ENCODE measurements around the gene BLOC1S4.
"Not testable (repeated sequence)": the region's sequence is repeated elsewhere in the genome, so short reads cannot be mapped to it uniquely, and the experiment has no call there.

The BLOC1S4 gene

DNA sequence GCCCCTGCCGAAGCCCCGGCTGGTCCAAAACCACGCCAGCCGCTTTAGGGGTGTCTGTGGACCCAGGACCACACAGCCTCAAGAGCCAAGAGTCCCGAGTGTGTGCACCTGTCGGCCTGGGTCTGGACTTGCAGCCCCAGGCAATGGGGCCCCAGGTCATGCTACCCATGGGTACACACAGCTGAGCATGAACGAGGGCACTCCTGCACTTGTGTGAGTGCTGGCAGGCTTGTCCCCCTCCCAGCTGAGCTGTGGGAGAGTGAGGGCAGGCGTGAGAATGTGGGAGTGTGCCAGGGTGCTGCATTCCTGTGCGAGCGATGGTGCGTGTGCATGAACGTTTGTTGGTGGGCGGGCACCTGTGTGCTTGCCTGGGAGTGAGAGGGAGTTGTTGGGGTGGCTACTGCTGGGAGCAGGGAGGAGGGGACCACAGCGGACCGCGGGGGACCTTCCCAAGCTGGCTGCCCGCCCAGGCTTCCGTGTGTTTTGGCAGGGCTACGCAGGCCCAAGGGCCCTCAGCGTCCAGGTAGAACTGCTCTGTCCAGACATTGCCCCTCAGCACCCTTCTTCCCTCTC, 30.8 kb downstream of the BLOC1S4 start:
- no peak for DNase-seq

DNA sequence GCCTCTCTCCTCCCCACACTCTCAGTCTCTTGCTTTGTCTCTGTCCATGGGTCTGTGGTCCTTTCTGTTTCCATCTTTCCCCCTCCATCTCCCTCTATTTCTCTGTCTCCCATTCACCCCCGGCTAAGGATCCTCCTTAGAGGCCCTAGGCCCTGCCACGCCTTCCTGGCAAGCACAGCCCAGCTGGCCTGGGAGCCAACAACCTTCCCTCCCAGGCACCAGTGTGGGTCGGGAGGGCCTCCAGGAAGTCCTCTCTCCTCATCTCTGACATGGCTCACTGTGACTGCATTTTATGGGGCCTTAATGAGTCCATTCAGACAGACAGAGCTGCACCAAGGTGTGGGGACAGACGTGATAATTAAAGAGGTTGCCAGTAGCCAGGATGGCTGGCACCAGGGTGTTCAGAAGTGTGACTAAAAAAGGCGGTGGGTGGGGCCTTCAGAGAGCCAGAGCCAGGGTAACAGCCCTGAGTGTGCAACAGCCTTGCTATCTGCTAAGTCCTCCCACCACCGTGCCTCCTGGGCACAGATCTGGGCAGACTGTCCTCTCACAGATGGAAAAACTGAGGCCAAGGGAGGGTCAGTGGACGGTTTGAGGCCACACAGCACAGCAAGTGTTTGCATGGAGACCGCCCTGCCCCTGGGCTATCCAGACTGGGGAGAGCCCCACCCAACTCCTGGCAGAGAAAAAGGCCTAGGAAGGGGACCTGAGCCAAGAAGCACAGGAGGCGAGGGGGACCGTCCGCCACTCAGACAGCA, 31.5 kb downstream of the BLOC1S4 start:
- no peak for DNase-seq

DNA sequence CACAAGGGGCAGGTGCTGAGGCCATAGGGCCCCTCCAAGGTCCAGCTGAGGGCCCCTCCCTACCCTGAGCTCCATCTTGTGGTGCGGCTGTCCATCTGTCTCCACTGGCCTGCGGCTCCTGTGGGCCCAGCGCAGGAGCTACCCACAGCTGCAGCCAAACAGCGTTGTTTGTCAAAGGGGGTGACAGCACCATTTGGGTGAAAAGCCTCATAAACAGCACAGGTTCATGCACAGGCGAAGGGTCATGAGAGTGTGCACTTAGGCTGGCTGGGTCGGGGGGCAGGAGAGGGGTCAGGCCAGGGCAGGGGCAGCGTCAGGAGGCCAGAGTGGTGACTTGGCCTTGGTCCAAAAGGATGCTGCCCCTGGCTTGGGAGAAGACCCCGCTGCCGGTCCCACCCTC, 32.3 kb downstream of the BLOC1S4 start:
- no peak for DNase-seq

DNA sequence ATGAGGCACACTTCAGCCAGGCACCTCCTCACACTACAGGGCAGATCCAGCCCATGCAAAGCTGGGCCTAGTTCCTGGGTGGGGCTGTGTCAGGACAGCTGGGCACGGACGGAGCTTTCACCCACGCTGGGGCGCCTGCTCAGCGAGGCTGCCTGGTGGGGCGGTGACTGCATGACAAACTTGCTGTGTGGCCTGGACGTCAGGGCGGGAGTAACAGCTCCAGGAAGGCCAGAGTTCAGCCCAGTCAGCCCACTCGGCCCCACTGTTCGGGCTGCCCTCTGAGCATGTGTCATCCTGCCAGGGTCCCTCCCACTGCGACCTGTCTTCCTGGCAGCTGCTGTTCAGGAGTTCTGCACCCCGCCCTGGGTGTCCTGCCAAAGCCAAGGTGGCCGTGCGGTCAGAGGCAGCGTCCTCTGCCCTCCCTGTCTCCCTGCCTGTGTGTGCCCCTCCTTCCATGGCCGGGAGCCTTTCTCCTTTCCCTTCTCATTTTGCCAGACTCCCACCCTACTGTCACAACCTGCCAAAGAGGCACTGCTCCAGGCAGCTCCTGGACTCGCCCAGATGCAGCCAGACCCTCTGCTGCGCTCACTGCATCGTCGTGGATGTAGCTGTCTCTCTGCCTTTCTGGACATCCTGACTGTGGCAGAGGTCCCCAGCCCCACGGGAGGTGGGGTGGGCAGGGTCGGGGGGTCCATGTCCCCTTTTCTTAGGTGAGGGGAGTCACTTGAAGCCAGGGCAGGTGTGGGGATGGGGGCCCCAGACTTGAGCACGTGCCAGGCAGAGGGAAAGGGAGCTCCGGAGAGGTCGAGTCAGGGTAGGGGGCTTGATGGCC, 33.6 kb downstream of the BLOC1S4 start:
- DNase-seq = no peak

DNA sequence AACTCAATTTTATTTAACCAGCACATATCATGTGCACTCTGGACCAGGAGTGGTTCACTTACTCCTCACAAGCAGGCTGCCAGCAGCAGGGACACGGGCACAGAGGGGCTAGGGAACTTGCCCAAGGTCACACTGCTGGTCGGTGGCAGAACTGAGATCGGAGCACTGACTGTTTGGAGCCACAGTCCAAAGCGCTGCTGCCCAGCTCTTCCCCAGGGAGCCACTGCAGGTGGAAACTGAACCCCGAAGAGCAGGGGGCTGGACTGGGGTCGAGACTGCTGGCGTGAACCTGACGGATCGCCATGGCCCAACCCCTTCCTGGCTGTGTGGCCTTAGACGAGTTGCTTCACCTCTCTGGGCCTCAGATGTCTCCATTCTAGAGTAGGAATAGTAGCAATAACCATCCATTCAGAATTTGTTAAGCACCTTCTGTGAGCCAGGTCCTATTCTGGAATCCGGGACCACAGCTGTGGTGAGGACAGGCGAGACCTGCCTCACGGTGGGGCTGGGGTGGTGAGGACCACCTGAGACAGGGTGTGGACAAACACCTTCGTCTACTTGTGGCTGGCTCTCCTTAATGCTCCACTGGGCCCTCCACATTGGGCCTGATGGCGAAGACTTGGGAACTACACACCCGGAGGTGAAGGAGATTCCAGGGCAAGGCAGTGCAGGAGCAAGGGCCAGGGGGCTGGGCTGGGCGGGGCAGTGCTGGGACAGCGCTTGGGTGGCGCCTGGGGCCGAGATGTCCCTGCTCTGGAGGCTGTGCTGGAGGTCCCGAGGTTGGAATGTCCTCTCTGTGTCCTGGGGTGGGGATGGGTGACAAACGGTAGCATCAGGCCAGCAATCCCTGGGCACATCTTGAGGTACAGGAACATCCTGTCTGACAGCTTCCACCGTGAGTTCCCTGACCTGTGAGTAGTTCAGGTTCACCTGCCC, 34.6 kb downstream of the BLOC1S4 start:
- DNase-seq = no peak

DNA sequence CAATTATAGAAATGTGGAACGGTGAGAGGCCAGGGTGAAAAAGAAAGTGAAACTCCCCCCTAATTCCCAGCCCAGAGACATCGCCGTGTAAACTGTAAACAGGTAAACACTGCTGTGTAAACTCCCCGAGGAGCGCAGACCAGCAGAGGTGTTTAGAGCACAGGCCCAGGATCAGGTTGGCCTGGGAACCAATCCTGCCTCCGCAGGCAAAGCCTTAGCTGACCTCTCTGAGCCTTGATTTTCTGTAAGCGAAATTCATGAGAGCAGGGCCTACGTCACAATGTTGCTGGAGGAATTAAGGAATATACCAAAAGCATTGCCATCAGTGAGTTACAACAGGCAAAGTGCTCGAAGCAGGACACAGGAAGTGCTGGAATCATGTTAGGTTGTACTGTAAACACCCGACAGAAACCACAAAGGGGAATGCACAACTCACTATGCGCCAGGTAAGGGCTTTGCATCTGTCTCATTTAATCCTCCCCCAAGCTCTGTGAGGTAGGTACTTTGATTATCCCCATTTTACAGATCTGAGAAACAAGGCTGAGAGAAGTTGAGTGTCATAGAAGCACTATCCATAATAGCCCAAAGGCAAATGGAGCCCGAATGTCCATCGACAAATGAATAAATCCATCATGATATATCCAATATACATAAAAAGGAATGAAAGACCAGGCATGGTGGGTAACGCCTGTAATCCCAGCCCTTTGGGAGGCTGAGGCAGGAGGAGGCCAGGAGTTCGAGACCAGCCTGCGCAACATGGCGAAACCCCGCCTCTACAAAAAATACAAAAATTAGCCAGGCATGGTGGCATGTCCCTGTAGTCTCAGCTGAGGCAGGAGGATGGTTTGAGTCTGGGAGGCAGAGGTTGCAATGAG, 35.9 kb downstream of the BLOC1S4 start:
- no peak for DNase-seq

DNA sequence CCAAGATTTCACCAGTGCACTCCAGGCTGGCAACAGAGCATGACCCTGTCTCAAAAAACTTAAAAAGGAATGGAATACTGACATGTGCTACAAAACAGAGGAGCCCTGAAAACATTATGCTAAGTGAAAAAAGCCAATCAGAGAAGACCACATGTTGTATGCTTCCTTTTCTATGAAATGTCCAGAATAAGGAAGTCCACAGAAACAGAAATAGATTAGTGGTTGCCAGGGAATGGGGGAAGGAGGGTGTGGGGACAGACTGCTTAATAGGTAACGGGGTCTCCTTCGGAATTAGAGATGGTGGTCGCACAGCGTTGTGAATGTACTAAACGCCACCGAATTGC, 36.5 kb downstream of the BLOC1S4 start:
- no peak for DNase-seq

DNA sequence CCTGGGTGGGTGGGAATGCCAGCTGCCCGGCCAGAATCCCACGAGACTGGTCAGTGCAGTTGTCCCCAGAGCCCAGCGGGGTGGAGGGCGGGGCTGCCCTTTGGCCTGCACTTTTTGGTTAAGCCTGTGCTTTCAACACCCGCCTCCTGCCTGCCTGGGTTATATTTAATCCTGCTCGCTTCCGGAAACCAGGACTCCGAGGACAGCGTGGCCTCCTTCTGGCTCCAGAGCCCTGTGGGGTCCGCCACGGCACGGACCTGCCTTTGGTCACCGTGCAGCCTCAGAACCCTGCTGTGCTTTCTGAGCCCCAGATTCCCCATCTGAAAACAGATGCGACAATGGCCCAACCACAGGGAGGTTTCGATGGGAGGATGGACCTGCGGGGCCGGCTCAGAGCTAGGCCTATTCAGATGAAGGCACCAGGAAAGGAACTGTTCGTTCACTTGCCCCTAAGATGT, 37.2 kb downstream of the BLOC1S4 start:
- no peak for DNase-seq

DNA sequence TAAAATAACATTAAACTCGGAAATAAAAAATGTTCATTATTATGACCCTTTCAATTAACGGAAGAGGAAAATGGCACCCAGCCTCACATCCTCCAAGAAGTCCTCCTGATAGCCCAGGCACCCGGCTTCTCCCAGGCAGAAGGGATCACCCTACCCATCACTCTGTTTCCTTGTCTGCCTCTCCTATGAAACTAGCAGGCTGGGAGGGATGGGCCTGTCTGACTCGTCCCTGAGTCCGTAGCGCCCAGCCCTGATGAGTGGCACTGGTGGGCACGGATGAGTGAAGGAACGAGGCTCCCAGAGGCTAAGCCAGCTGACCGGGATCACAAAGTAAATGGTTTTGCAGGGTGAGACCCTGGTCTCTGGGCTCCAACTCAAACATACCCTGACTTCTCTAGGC, 37.9 kb downstream of the BLOC1S4 start:
- no peak for DNase-seq

DNA sequence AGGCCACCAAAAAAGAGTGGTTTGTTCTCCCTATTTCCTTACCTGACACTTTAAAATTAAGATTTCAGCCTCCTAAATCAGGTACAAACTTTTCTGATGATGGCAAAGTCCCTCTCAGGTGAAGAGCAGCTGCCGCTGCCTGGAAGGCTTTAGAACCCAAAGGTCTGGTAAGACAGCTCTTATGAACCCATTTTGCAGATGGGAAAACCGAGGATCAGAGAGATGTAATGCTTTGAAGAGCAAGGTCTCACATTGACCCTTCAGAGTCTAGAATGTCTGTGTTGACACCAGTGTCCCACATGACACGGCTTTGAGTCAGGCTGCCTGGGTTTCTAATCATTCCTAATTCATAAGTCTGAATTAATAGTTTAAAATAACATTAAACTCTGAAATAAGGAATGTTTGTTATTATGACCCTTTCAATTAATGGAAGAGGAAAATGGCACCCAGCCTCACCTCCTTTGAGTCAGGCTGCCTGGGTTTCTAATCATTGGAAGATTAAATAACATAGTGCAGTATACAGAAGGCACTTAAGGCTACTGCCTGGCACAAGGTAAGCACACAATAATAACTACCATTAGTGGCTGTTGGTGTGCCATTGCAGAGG, 38.6 kb downstream of the BLOC1S4 start:
- DNase-seq = no peak

DNA sequence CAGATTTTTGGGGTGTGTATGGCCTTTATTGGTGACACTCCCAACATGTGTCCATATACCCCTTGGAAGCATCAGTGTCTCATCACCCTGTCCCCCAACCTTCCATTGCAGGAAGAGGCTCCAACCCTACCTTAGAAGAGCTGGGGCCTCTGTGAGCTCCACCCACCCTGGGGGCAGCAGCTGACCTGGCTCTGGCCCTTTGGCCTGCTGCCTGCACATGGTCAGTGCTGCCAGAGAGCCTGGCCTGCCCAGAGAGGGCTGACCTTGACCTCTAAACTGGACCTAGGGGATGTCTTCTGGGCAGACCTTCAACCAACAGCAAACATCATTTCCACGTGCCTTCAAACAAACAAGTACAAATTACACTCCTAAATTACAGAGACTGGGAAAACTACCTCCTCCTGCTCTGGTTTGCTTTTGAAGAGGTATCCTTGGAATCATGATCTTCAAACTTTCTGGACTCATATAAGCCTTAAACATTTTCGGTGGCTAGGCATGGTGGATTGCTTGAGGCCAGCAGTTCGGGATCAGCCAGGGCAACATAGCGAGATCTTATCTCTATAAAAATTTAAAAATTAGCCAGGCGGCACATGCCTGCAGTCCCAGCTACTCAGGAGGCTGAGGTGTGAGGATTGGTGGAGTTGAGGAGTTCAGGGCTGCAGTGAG, 39.2 kb downstream of the BLOC1S4 start:
- no peak for DNase-seq

DNA sequence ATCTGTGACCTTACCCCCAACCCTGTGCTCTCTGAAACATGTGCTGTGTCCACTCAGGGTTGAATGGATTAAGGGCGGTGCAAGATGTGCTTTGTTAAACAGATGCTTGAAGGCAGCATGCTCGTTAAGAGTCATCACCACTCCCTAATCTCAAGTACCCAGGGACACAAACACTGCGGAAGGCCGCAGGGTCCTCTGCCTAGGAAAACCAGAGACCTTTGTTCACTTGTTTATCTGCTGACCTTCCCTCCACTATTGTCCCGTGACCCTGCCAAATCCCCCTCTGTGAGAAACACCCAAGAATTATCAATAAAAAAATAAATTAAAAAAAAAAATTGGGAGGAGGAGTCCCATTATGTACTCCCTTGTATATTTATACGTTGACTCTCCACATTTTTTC, 40.4 kb downstream of the BLOC1S4 start:
- not testable (repeated sequence) for DNase-seq

DNA sequence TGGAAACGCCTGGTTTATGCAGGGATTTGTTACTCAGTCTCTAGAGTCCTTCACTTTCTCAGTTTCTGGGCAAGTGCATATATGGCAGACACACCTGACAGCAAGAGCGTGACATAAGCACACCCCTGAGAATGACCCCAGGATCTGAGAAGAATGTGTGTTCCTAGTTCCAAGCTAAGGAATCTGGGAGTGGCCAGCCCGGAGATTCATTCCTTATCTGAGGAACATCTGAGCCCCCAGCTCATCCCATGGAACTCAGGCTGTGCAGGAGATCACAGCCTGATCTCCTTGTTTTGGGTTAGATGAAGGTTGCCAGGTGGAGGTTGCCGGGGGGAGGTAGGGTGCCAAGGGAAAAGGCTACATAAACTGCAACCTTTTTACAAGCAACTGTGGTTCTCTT, 42.8 kb downstream of the BLOC1S4 start:
- no peak for DNase-seq

DNA sequence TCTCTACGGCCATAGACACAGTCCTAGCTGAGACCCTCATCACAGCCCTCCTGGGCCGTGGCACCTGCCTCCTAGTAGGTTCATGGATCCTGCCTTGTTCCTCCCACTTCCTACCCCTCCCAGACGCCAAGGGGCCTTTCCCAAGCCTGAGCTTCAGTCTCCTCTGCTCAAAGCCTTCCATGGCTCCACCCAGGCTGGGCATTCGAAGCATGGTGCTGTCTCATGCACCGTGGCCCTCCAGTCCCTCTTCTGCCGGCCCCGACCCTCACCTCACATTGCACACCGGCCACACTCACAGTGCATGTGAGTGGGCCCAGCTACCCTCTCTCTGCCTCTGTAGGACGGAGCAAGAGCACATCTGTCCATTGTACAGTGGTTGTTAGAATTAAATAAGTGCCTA, 44.9 kb downstream of the BLOC1S4 start:
- no peak for DNase-seq

DNA sequence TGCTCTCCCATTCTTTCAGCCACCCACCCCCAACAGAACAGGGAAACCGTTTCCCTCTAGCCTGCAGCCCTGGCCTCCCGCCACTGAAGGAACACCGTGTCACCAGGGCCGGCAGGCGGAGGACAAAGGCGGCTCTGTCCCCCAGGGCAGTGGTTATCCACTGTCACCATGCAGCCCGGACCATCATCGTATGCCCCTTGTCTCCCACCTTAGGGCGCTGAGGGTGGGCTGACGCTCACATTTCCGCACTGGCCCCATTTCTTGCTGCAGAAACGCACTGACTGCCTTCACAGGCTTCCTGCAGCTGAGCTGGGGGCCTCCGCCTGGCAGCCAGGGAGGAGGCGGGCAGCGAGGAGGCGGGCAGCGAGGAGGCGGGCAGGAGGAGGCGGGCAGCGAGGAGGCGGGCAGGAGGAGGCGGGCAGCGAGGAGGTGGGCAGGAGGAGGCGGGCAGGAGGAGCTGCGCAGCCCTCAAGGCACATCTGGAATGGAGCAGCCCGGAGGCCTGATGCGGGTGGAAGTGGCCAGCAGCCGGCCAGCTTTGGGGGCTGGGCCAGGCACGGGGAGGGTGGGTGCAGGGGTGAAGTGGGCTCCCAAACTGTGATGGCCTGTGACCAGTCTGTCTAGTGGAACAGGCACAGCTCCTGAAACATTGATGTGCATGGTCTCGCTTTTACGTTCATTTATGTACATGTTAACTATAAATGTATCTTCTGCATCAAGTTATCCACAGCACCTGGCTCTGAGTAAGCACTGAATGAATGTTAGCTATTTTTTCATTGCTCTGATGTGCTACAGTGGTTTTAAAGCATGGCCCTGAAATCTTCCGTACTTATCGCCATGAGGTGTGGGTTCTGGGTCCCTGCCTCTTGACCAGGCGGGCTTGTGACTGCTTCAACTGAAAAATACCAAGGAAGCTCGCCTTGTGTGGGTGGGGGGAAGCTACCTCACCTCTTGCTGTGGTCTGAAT, 46.0 kb downstream of the BLOC1S4 start:
- no peak for DNase-seq

DNA sequence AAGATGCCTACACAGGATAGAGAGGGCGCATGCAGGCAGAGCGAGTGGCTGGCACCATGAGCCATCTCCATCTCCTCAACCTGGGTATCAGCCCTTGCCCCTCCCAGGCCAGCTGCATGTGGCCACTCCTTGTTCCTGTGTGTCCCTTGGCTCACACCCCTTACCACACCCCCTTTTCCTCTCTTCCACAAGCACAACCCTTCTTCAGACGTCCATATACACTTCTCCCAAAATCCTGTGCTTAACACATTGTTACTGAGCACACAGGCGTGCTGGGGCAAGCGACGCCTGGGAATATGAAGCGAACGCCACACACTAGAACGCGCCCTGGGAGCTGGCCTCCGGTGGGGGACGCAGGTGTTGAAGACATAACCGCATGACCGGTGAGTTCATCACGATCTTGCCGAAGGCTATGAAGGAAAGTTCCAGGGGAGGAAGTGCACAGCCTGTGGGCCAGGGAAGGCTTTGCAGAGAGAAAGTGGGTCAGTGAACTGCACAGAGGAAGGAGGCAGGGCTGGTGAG, 47.4 kb downstream of the BLOC1S4 start:
- DNase-seq = no peak

DNA sequence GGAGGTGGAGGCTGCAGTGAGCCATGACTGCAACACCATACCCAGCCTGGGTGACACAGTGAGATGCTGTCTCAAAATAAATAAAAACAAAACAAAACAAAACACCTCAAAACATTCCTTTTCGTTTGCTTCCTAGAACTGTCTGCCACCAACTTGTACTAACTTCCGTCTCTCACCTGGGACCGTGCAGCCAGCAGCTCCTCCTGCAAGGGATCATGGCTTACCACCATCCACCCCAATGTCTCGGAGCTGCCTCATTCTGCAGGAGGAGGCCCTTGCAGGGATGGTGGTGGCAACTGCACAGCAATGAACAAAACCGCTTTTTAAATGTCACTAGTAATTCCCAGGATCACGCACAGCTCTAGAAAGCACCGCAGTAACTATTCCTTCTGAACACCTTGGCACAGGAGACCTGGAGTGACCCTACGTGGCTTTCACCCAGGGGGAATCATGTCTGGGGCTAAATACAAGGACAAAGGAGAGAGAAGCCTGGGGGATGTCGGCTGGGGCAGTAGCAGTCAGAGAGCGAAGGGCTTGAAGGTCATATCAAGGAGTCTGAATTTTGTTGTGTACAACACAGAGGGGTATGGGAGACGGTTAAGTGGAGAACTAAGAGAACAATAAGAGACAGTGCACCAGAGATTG, 49.1 kb downstream of the BLOC1S4 start:
- DNase-seq = no peak

DNA sequence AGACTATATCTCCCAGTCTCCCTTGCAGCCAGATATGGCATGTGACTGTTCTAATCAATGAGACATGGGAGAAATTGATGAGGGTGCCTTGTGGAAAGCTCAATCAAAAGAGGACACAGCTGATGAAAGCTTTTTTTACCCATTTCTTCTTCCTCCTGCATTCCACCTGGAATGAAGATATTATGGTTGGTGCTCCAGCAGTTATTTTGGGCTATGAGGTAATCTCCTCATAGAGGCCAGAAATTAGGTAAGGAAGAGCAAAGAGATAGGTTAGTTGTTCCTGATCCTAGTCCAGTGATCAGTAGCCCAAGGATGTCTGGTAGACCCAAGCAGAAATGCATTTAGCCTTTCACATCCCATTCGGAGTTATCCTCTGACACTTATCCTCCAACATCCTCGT, 49.7 kb downstream of the BLOC1S4 start:
- DNase-seq = no peak
